NCI-H2029 (cell line): ENCODE measurements around the gene TUBAL3.
A peak's percentile ranks its signal among the peaks of the same experiment; 100 is the strongest.
"Not testable (repeated sequence)": the region's sequence is repeated elsewhere in the genome, so short reads cannot be mapped to it uniquely, and the experiment has no call there.

Source experiments
- DNase-seq: peaks from one replicate; lab custom pipeline; 2025; lab: John Stamatoyannopoulos, UW

TUBAL3 gene

DNA sequence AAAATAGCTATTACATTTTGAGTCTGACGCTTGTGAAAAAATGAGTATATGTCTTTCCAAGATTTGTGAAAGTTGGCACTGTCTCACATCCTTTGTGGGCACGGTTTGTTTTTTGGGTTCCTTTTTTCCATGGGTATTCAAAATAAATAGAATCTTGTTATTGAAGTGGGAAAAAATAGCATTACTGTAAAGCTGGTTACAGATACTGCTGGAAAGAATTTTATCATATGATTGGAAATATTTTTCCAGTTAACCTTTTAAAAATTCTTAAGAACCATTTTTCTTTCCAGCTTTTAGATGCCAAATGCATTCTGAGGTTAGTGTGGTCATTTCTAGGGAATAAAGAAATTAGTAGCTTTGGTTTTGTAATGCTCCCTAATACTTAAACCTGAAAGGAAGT lies 19.1 kb upstream of the TUBAL3 start:
- no peak for DNase-seq

DNA sequence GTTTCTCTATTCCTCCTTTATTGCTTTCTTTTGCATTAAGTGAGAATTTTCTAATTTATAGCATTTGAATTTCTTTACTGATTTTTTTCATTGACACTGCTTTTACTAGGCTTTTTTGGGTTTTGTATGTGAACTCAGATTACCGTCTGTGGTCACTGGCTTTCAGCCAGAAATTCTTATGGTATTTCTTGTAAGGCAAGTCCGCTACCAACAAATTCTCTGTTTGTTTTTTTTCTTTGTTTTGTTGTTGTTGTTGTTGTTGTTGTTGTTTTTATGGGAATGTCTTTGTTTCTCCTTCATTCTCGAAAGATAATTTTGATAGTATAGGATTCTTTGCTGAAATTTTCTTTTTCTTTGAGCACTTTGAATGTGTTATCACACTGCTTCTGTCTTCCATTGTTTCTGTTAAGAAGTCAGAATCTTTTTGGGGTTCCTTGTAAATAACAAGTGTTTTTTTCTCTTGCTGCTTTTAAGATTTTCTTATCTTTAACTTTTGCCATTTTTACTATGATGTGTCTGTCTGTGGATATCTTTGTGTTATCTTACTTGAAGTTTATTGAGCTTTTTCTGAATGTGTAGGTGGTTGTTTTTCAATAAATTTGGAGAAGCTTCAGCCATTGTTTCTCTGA lies 15.0 kb upstream of the TUBAL3 start:
- DNase-seq, result no peak

DNA sequence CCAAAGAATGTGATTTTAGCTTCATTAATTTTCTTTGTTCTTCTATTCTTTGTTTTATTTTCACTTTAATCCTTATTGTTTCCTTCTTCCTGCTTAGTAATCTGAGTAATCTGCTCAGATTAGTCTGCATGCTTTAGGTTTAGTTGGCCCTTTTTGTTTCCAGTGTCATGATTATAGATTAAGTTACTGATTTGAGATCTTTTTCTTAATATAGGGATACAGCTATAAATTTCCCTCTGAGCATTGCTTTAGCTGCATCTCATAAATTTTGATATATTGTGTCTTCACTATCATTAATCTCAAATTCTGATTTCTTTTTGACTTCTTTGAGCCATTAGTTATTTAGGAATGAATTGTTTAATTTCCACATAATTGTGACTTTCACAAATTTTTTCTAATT lies 14.0 kb upstream of the TUBAL3 start:
- DNase-seq, result no peak

DNA sequence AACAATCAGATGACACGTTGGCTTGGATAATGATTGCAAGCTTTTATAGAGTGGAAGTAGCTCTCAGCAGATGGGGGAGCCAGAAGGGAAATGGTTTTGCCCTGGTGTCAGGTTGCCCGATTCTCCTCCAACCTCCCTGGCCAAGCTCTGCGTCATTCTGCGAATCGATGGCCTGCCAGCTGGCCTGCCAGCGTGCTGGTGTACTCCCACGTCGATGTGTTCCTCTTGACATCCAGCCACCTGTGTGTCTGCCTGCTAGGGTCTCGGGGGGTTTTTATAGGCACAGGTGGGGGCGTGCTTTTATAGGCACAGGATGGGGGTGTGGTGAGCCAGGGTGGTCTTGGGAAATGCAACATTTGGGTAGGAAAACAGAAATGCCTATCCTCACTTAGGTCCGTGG lies 12.4 kb upstream of the TUBAL3 start:
- peak; percentile 65 for DNase-seq

DNA sequence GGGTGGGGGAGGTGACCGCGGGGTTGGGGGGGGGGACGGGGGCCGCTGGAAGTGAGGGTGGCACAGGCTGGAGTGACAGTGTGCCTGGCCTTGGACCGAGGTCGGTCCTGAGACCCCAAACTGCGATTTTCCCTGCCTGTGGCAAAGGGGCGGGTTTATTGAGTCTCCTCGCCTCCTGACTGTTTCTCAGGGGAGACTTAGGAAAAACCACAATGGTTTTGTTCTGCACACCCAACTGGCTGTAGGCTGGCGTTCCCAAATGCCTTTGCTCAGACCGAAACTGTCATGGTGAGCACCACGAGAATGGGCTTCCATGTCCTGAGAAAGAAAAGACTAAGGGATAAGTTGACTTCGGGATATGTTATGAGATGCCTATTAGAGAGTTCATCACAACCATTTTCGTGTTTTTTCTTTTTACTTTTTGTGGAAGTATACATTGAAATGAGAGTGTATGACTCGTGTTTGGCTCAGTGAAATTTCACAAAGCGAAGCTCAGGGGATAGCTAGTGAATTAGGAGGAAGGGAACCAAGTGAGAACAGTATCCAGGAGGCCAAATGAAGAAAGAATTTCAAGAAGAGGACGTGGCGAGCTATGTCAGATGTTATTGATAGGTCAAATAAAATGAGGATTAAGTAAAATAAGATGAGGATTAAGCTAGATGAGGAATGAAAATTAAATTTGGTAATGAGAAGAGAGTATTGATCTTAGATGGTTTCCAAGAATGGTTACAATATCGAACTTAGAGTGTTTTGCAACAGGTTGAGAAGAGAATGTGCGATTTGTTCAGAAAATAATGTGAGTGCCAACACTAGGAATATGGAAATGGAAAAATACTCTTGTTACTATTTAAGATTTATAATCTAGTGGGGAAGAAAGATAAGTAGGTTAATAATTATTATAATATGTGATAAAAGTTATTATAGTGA lies 8.6 kb upstream of the TUBAL3 start:
- no peak for DNase-seq

GRCh38 chr10:5412277-5412941 lies 7.8 kb upstream of the TUBAL3 start, which contains the start of gene NET1:
Gene NET1 (plus strand): TSS chr10:5412557. CDS start chr10:5412693, 136 bp downstream.
- peak; percentile 74 for DNase-seq

DNA sequence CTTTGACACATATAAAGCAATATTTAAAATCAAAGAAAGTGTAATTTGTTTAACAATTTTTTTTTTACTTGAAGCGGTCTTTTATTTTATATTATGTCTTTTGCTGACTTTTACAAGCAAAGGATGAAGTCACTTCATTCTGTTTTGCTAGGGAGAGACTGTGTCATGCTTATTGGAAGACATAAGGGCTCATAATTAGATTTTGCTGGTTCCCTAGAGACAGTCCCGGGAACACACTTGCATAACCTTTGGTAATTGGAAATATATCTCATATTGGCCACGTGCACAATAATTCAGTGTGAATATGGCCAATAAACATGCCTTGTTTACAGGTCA lies 7.3 kb upstream of the TUBAL3 start:
- DNase-seq, result no peak

DNA sequence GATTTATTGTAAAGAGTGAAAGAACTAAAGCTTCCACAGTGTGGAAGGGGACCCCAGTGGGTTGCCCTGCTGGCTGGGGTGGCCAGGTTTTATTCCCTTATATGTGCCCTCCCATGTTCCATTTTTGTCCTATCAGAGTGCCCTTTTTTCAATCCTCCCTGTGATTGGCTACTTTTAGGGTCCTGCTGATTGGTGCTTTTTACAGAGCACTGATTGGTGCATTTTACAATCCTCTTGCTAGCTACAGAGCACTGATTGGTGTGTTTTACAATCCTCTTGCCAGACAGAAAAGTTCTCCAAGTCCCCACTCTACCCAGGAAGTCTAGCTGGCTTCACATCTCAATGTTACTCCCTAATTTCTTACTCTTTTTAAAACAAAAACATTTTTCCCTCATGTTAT lies 6.2 kb upstream of the TUBAL3 start:
- not testable (repeated sequence) for DNase-seq

GRCh38 chr10:5406918-5407317 lies 2.3 kb upstream of the TUBAL3 start:
- DNase-seq, result no peak

DNA sequence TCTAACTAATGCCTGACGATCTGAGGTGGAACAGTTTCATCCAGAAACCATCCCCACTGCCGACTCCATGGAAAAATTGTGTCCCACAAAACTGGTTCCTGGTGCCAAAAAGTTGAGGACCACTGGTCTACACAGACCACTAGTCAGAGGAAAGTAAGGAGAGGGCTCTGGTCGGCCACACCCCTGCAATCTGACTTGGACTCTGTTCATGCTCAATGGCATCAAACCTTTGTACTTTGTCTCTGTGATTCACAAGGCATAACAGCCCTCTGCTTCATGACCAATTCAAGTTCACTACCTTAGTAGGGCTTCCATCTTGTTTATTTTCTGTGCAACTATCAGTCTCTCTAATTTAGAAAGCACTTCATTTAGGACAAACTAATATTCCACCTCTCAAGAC lies 1.8 kb downstream of the TUBAL3 start:
- DNase-seq, result no peak

GRCh38 chr10:5400468-5401240 lies 4.0 kb downstream of the TUBAL3 start:
- no peak for DNase-seq

GRCh38 chr10:5399332-5399731 lies 5.3 kb downstream of the TUBAL3 start:
- no peak for DNase-seq

GRCh38 chr10:5396556-5397300 lies 7.9 kb downstream of the TUBAL3 start:
- DNase-seq, result no peak

- no peak for DNase-seq
These were observed 9.5 kb downstream of the TUBAL3 start for GRCh38 chr10:5395168-5395567.

DNA sequence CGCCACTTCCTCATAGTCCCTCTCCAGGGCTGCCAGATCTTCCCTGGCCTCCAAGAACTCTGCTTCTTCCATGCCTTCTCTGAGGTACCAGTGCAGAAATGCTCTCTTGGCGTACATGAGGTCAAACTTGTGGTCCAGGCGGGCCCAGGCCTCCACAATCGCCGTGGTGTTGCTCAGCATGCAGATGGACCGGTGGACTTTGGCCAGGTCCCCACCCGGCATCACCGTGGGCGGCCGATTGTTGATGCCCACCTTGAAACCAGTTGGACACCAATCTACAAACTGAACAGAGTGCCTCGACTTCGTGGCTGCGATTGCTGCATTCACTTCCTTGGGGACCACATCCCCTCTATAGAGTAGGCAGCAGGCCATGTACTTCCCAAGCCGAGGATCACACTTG lies 11.1 kb downstream of the TUBAL3 start:
- no peak for DNase-seq

DNA sequence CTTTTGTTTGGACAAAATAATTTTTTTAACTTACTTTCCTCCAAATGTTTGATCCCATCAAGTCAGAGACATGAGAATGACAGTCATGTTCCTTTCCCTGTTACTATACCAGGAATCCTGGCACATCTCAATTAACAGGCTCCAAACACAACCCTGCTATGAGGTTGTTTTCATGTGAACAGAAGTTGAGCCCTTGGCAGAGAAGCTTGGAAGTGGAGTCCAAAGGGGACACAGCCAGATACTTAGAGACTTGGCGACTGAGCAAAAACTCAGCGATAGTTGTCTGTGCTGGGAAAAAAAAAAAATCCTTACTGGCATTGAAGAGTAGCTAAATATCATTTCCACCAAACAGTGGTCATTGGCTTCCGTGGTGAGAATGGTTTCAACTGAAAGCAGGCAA lies 12.8 kb downstream of the TUBAL3 start:
- no peak for DNase-seq

DNA sequence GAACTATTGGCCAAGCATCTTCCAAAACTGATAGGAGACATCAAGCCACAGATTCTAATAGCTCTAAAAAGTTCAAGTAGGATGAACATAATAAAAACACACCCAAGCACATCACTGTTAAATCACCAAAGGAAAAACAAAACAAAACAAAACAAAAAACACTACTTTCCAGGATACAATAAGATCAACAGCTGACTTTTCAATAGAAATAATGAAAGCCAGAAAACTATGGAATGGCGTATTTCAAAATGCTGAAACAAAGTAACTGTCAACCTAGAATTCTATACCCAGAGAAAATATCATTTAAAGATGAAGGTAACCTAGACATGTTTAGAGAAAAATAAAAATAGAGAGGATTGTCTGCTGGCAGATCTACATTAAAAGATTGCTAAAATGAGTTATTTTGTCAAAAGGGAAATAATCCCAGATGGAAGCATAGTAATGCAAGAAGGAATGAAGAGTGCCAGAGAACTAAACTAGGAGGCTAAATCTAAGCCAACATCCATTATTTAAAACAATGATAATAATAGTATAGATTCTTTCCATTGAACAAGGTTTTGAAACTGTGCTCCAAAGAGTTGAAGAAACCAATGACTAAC lies 13.9 kb downstream of the TUBAL3 start:
- no peak for DNase-seq

DNA sequence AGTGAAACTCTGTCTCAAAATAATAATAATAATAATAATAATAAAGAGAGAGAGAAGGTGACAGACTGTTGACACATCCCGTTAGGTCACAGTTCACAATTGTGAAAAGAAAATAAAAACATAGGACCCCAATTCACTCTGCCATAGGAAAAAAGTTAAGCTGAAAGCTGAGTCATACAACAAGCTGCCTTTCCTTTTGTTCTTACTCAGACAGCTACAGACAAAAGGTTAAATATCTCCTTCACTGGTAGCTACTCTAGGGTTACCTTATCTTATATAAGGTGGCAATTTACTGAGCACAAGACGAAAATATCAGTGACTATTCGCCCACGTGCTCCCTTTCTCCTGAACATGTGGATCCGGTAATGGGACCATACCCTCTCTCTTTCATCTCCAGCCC lies 17.5 kb downstream of the TUBAL3 start:
- no peak for DNase-seq

- no peak for DNase-seq
These were observed 19.4 kb downstream of the TUBAL3 start for GRCh38 chr10:5385224-5385623.

- no peak for DNase-seq
These were observed 23.4 kb downstream of the TUBAL3 start for GRCh38 chr10:5381187-5381586.

- DNase-seq, result not testable (repeated sequence)
These were observed 24.2 kb downstream of the TUBAL3 start for GRCh38 chr10:5380395-5380794.
